Myometrial cell (primary cell): Measurements from ENCODE around the gene INPP5J. TPM values are rescaled to one million over a fixed set of nuclear protein-coding genes. Genes with fewer than 3 reads are reported as not detected.

Experiments used
- total RNA-seq: library from RNA; depleted of rRNA; stranded (reverse); fragments of >200 nt; gene quantifications from 2 replicates; pipeline ENCODE4 v1.2.3, GENCODE V29; 2015

INPP5J gene, protein sequence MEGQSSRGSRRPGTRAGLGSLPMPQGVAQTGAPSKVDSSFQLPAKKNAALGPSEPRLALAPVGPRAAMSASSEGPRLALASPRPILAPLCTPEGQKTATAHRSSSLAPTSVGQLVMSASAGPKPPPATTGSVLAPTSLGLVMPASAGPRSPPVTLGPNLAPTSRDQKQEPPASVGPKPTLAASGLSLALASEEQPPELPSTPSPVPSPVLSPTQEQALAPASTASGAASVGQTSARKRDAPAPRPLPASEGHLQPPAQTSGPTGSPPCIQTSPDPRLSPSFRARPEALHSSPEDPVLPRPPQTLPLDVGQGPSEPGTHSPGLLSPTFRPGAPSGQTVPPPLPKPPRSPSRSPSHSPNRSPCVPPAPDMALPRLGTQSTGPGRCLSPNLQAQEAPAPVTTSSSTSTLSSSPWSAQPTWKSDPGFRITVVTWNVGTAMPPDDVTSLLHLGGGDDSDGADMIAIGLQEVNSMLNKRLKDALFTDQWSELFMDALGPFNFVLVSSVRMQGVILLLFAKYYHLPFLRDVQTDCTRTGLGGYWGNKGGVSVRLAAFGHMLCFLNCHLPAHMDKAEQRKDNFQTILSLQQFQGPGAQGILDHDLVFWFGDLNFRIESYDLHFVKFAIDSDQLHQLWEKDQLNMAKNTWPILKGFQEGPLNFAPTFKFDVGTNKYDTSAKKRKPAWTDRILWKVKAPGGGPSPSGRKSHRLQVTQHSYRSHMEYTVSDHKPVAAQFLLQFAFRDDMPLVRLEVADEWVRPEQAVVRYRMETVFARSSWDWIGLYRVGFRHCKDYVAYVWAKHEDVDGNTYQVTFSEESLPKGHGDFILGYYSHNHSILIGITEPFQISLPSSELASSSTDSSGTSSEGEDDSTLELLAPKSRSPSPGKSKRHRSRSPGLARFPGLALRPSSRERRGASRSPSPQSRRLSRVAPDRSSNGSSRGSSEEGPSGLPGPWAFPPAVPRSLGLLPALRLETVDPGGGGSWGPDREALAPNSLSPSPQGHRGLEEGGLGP
- total RNA-seq = 0.18 and 0.86 TPM in 2 replicates

DNA sequence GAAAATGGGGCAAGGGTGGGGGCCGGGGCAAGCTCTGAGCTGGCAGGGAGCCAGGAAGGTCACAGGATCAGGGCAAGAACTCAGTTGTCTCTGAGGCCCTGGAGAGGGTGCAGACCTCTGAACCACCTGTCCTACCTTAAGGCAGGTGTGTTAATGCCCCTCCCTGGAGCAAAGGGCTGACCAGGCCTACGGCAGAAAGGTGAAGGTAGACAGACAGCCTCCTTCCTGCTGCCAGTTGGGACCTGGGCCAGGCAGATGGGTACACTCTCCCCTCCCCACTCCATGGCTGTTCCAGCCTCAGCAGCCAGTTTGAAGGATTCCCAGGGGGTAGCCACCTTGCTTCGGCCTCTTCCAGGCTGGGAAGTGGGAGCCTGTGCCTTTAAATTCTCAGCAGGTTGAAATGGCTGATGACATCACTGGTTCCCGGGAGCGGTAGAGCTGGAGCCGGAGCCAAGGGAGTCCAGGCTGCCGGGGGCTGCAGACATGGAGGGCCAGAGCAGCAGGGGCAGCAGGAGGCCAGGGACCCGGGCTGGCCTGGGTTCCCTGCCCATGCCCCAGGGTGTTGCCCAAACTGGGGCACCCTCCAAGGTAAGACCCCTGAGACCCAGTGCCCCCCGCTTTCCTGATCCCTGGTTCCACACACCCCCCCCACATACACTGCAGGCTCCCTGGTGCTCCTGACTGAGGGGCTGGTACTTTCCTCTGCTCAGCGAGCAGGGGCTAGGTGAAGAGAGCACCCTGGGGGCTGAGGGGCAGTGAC is at the start of gene INPP5J:
Gene INPP5J (plus strand): TSS at position 435 of the 760 bp plus-strand sequence. CDS start 49 bp downstream, at position 484.

DNA sequence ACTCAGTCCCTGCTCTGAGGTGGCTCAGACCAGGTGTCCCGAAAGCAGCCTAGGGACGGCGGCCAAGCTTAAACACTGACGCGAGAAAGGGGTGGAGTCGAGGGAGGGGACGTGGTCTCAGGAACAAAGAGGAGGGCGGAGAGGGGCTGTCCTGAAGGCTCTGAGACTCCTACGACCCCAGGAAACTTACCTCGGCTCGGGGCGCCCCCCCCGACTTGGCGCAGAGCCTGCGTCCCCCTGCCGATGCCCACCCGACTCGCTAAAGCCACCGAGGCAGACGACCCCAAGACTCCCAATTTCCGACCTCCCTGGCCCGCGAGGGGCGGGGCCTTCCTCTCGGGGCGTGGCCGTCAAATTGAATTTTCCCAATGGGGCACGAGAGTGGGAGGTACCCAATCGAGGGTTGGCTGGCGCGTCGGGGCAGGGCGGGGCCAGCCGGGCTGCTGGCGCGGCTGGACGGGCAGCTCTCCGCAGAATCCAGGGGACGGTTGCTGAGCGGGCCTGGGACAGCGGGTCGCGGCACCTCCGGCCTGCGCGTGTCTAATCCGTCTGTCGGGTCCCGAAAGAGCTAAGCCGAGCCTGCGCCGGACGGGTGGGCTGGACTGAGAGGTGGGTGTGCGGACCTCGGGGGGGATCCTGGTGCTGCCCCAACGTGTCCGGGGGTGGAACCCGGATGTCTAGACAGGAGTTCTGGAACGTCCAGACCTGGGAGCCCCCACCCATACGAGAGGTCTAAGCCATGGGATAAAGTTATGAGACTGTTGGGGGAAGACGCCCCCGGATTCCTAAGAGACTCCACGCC is 41.7 kb upstream of the INPP5J start, which contains the start of gene SMTN:
Gene SMTN (plus strand): TSS at position 471 of the 802 bp plus-strand sequence. CDS start 1,941 bp downstream, outside the sequence.

DNA sequence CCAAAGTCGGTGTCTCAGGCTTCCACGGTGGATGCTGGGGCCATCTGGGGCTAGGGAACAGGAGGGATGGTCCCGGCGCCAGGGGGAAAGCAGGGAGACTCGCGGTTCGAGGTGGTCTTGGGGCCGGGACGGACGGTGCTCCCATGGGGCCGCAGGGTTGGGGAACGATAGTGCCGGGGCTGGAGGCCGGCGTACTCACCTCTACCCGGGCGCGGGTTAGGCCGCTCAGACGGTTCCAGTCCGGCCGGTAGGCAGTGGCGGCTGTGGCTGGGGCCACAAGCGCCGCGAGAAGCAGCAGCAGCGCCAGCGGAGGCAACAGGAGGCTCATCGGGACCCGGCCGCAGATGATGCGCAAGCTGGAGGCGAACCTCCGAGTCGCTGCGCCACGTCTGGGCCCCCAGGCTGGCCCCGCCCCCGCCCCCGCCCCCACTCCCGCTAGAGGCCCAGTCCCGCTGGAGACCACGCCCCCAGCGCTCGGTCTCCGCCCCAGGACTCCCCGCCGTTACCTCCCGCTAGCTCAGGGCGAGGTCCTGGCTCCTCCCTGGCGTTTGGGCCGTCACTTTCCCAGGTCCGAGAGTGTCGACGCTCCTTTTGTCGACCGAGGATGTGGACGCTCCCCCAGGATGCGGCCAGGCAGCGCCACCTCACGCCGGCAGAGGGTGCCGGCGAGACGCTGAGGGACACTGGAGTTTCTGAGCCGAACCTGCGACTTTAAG is 15.4 kb upstream of the INPP5J start, which contains the start of gene SELENOM:
Gene SELENOM (minus strand): TSS at position 391 of the 716 bp plus-strand sequence. CDS start 63 bp downstream, at position 328.

DNA sequence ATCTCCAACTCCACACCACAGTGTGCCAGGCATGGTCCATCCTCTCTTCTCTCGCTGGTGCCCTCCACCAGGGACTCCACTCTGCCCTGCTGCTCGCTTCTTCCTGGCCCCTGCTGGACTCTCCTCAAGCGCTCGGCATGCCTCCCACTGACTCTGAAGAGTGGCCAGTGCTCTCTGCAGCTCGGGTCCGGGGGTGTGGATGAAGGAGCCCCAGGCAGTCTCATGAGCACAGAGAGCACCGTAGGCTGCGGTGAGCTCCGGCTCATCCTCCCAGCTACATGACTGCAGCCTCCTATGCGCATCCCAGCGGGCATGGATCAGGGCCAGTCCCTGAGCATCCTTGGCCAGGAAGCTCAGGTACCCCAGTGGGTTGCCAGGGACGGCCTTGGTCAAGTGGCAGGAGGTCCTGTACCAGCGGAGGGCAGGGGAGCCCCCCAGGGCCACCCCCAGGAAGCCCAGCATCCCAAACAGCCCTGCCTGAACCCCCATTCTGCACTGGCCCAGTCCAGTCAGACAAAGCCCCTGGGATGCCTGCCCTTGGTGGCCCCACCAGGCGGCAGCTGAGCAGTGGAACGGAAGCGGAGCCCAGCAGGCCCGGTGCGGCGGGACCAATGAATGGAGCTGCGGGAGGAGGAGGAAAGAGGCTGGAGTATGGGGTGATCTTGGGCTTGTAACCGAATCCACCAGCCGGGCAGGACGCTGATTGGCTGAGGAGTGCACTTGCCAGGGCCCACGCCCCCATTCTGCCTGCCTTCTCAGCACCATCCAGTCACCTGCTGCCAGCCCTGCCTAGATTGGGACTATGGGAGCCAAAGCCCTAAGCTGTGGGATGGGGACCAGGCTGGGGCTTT is 17.3 kb downstream of the INPP5J start, which contains the start of gene PLA2G3:
Gene PLA2G3 (minus strand): TSS at position 643 of the 851 bp plus-strand sequence. CDS start 154 bp downstream, at position 489.

Other genes starting within 250 kb of the INPP5J start
- gene MORC2, start 154.2 kb upstream of the INPP5J start, total RNA-seq = 4.0 and 10.3 TPM in 2 replicates
- gene TUG1, start 153.7 kb upstream of the INPP5J start, total RNA-seq = 22.8 and 41.6 TPM in 2 replicates
- 235 and 344 TPM in 2 replicates for gene SMTN, start 41.6 kb upstream of the INPP5J start, total RNA-seq
- 300 and 301 TPM in 2 replicates for gene SELENOM, start 15.4 kb upstream of the INPP5J start, total RNA-seq
- gene PLA2G3, start 17.5 kb downstream of the INPP5J start, total RNA-seq = 0.86 and 1.1 TPM in 2 replicates
- 22.8 and 23.4 TPM in 2 replicates for gene RNF185, start 37.2 kb downstream of the INPP5J start, total RNA-seq
- gene LIMK2, start 89.3 kb downstream of the INPP5J start, total RNA-seq = 20.8 and 24.1 TPM in 2 replicates
- gene PIK3IP1, start 169.5 kb downstream of the INPP5J start, total RNA-seq = 26.4 and 32.0 TPM in 2 replicates
- 11.0 and 13.5 TPM in 2 replicates for gene PATZ1, start 223.4 kb downstream of the INPP5J start, total RNA-seq